SK-N-SH treated with all-trans-retinoic acid at 6 μM for 48 hours (cell line): Measurements from ENCODE around the gene OR10D3.
"Not testable (repeated sequence)": the region's sequence is repeated elsewhere in the genome, so short reads cannot be mapped to it uniquely, and the experiment has no call there.

ENCODE experiments used
- ATAC-seq: fragments of 200-7000 bp; cut with Tn5 transposase; 3 replicates; pipeline ENCODE4 v1.9.1; 2020; ENCODE audit warnings: mild to moderate bottlenecking, moderate library complexity
- ARNTL ChIP-seq: fragments of 450-650 bp; formaldehyde crosslinking; IDR thresholded peaks from 2 replicates; pipeline ENCODE4 v1.5.0; 2020; ENCODE audit warnings: low read depth, mild to moderate bottlenecking, moderate library complexity, borderline replicate concordance
- BACH2 ChIP-seq: fragments of 250-450 bp; sonication (Bioruptor Pico); IDR thresholded peaks from 2 replicates; pipeline ENCODE4 v1.9.0; 2021; ENCODE audit warnings: mild to moderate bottlenecking, borderline replicate concordance
- ESRRG ChIP-seq: fragments of 250-450 bp; sonication (Bioruptor Pico); IDR thresholded peaks from 2 replicates; pipeline ENCODE4 v1.6.1; 2021; ENCODE audit warnings: mild to moderate bottlenecking
- GLIS3 ChIP-seq: fragments of 250-450 bp; sonication (Bioruptor Pico); IDR thresholded peaks from 2 replicates; pipeline ENCODE4 v1.5.0; 2020; ENCODE audit warnings: mild to moderate bottlenecking, moderate library complexity
- ISL1 ChIP-seq: fragments of 250-450 bp; sonication (Bioruptor Pico); IDR thresholded peaks from 2 replicates; pipeline ENCODE4 v2.1.2; 2022; ENCODE audit warnings: mild to moderate bottlenecking, moderate library complexity
- OSR1 ChIP-seq: fragments of 250-450 bp; sonication (Bioruptor Pico); IDR thresholded peaks from 2 replicates; pipeline ENCODE4 v1.8.0; 2022; ENCODE audit warnings: moderate library complexity, mild to moderate bottlenecking, inconsistent platforms
- PPARA ChIP-seq: fragments of 250-450 bp; sonication (Bioruptor Pico); IDR thresholded peaks from 2 replicates; pipeline ENCODE4 v1.5.0; 2020; ENCODE audit warnings: mild to moderate bottlenecking, borderline replicate concordance
- RARB ChIP-seq: fragments of 250-450 bp; sonication (Bioruptor Pico); IDR thresholded peaks from 2 replicates; pipeline ENCODE4 v1.8.0; 2021; ENCODE audit warnings: mild to moderate bottlenecking, moderate library complexity
- TCF4 ChIP-seq: fragments of 250-450 bp; sonication (Bioruptor Pico); IDR thresholded peaks from 2 replicates; pipeline ENCODE4 v1.8.0; 2021; ENCODE audit warnings: mild to moderate bottlenecking, moderate library complexity, borderline replicate concordance
- TOX ChIP-seq: fragments of 250-450 bp; sonication (Bioruptor Pico); IDR thresholded peaks from 2 replicates; pipeline ENCODE4 v1.8.0; 2021; ENCODE audit warnings: mild to moderate bottlenecking, moderate library complexity, borderline replicate concordance
- ZC3H10 ChIP-seq: fragments of 250-450 bp; sonication (Bioruptor Pico); IDR thresholded peaks from 2 replicates; pipeline ENCODE4 v1.5.1; 2021; ENCODE audit warnings: mild to moderate bottlenecking, moderate library complexity
- ZFP3 ChIP-seq: fragments of 250-450 bp; sonication (Bioruptor Pico); IDR thresholded peaks from 2 replicates; pipeline ENCODE4 v1.5.0; 2020; ENCODE audit warnings: mild to moderate bottlenecking, moderate library complexity
- ZFP30 ChIP-seq: fragments of 450-650 bp; formaldehyde crosslinking; IDR thresholded peaks from 2 replicates; pipeline ENCODE4 v1.5.0; 2022; ENCODE audit warnings: mild to moderate bottlenecking, moderate library complexity
- ZNF565 ChIP-seq: fragments of 450-650 bp; formaldehyde crosslinking; conservative IDR thresholded peaks from 2 replicates; pipeline ENCODE4 v1.5.0; 2020; ENCODE audit warnings: low read depth, mild to moderate bottlenecking, moderate library complexity
- ZNF70 ChIP-seq: fragments of 450-650 bp; formaldehyde crosslinking; IDR thresholded peaks from 2 replicates; pipeline ENCODE4 v1.5.0; 2020; ENCODE audit warnings: mild to moderate bottlenecking, moderate library complexity
- ZNF8 ChIP-seq: fragments of 450-650 bp; formaldehyde crosslinking; IDR thresholded peaks from 2 replicates; pipeline ENCODE4 v1.5.0; 2020; ENCODE audit warnings: mild to moderate bottlenecking, moderate library complexity
- TF ChIP-seq, protein P1 (sequence below): fragments of 250-450 bp; sonication (Bioruptor Pico); IDR thresholded peaks from 2 replicates; pipeline ENCODE4 v1.8.0; 2020; ENCODE audit warnings: mild to moderate bottlenecking, moderate library complexity, borderline replicate concordance
- TF ChIP-seq, protein P2 (sequence below): fragments of 250-450 bp; sonication (Bioruptor Pico); IDR thresholded peaks from 2 replicates; pipeline ENCODE4 v1.5.1; 2020; ENCODE audit warnings: low read depth, mild to moderate bottlenecking, moderate library complexity
- TF ChIP-seq, protein P3 (sequence below): fragments of 250-450 bp; sonication (Bioruptor Pico); IDR thresholded peaks from 2 replicates; pipeline ENCODE4 v1.8.0; 2021; ENCODE audit warnings: low read depth, mild to moderate bottlenecking, moderate library complexity, borderline replicate concordance
- TF ChIP-seq, protein P4 (sequence below): fragments of 250-450 bp; sonication (Bioruptor Pico); IDR thresholded peaks from 2 replicates; pipeline ENCODE4 v1.5.0; 2020; ENCODE audit warnings: mild to moderate bottlenecking, moderate library complexity

The OR10D3 gene

DNA sequence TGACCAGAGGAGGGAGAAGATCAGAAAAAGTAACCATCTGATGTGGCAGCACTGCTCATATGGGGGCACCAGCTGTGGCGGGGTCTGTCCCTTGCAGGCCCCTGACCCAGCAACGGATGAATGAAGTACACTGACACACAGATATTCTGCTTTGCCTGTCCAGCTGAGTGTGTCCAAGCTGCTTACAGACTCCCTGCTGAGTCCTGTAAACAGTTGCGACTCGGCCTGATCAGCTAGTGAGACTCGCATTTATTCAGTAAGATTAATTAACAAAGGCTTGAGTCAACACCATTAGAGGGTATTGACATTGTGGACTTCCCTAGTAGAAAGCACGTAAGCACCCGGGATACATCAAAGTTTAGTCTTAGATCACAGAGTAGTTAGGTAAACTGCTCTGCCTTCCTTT lies 15.3 kb upstream of the OR10D3 start:
- TF ChIP-seq, protein P1, sequence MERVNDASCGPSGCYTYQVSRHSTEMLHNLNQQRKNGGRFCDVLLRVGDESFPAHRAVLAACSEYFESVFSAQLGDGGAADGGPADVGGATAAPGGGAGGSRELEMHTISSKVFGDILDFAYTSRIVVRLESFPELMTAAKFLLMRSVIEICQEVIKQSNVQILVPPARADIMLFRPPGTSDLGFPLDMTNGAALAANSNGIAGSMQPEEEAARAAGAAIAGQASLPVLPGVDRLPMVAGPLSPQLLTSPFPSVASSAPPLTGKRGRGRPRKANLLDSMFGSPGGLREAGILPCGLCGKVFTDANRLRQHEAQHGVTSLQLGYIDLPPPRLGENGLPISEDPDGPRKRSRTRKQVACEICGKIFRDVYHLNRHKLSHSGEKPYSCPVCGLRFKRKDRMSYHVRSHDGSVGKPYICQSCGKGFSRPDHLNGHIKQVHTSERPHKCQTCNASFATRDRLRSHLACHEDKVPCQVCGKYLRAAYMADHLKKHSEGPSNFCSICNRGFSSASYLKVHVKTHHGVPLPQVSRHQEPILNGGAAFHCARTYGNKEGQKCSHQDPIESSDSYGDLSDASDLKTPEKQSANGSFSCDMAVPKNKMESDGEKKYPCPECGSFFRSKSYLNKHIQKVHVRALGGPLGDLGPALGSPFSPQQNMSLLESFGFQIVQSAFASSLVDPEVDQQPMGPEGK, result no peak
- no peak for TF ChIP-seq ZFP30
- no peak for TF ChIP-seq ISL1 (CRISPR knock-in tag)
- TF ChIP-seq, all 23 proteins: peak for 0
- ATAC-seq, result no peak

DNA sequence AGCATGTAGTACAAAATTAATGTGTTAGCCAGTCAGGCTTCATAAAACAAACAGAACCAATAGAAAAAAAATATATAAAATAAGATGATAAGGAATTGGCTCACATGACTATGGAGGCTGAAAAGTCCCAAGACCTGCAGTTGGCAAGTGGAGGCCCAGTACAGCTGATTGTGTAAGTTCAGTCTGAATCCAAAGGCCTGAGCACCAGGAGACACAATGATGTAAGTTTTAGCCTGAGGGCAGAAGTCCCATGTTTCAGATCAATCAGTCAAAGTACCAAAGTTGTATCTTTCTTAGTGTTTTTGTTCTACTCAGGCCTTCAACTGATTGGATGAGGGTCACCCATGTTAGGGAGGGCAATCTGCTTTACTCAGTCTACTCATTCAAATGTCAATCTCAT lies 14.3 kb upstream of the OR10D3 start:
- TF ChIP-seq ZFP30 (no peak), TCF4 (no peak), ZNF70 (CRISPR knock-in tag) (no peak), ESRRG (no peak)
- TF ChIP-seq, protein P2, sequence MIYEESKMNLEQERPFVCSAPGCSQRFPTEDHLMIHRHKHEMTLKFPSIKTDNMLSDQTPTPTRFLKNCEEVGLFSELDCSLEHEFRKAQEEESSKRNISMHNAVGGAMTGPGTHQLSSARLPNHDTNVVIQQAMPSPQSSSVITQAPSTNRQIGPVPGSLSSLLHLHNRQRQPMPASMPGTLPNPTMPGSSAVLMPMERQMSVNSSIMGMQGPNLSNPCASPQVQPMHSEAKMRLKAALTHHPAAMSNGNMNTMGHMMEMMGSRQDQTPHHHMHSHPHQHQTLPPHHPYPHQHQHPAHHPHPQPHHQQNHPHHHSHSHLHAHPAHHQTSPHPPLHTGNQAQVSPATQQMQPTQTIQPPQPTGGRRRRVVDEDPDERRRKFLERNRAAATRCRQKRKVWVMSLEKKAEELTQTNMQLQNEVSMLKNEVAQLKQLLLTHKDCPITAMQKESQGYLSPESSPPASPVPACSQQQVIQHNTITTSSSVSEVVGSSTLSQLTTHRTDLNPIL (CRISPR knock-in tag), result no peak
- TF ChIP-seq, protein P3, sequence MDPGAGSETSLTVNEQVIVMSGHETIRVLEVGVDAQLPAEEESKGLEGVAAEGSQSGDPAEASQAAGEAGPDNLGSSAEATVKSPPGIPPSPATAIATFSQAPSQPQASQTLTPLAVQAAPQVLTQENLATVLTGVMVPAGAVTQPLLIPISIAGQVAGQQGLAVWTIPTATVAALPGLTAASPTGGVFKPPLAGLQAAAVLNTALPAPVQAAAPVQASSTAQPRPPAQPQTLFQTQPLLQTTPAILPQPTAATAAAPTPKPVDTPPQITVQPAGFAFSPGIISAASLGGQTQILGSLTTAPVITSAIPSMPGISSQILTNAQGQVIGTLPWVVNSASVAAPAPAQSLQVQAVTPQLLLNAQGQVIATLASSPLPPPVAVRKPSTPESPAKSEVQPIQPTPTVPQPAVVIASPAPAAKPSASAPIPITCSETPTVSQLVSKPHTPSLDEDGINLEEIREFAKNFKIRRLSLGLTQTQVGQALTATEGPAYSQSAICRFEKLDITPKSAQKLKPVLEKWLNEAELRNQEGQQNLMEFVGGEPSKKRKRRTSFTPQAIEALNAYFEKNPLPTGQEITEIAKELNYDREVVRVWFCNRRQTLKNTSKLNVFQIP (CRISPR knock-in tag), result no peak
- no peak for ATAC-seq

DNA sequence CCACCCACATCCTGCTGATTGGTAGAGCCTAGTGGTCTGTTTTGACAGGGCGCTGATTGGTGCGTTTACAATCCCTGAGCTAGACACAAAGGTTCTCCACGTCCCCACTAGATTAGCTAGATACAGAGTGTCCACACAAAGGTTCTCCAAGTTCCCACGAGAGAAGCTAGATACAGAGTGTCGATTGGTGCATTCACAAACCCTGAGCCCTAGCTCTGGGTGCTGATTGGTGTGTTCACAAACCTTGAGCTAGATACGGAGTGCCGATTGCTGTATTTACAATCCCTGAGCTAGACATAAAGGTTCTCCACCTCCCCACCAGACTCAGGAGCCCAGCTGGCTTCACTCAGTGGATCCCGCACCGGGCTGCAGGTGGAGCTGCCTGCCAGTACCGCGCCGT lies 12.8 kb upstream of the OR10D3 start:
- ATAC-seq, result not testable (repeated sequence)

DNA sequence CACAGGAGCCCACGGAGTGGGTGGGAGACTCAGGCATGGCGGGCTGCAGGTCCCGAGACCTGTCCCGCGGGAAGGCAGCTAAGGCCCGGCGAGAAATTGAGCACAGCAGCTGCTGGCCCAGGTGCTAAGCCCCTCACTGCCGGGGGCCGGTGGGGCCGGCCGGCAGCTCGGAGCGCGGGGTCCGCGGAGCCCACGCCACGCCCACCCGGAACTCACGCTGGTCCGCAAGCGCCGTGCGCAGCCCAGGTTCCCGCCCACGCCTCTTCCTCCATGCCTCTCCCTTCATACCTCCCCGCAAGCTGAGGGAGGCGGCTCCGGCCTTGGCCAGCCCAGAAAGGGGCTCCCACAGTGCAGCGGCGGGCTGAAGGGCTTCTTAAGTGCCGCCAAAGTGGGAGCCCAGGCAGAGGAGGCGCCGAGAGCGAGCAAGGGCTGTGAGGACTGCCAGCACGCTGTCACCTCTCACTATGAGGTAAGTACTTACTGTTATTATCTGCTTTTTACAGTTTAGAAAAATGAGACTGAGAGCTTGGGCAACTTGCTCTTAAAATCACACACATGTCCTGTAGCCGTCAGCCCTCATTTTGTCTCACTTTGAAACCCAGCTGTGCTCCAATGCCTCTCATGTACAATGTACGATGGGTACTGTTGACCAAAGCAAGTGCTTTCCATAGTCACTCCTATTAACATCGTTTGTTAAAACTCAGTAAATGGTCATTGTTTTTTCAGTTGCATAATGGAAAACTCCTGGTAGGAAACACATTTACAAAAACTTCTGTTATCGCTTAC lies 12.2 kb upstream of the OR10D3 start:
- no peak for TF ChIP-seq ZFP3
- TF ChIP-seq, protein P2 (CRISPR knock-in tag), result no peak
- no peak for TF ChIP-seq ZNF70 (CRISPR knock-in tag)
- TF ChIP-seq ESRRG, result no peak
- TF ChIP-seq, protein P3 (CRISPR knock-in tag), result no peak
- TF ChIP-seq, protein P4, sequence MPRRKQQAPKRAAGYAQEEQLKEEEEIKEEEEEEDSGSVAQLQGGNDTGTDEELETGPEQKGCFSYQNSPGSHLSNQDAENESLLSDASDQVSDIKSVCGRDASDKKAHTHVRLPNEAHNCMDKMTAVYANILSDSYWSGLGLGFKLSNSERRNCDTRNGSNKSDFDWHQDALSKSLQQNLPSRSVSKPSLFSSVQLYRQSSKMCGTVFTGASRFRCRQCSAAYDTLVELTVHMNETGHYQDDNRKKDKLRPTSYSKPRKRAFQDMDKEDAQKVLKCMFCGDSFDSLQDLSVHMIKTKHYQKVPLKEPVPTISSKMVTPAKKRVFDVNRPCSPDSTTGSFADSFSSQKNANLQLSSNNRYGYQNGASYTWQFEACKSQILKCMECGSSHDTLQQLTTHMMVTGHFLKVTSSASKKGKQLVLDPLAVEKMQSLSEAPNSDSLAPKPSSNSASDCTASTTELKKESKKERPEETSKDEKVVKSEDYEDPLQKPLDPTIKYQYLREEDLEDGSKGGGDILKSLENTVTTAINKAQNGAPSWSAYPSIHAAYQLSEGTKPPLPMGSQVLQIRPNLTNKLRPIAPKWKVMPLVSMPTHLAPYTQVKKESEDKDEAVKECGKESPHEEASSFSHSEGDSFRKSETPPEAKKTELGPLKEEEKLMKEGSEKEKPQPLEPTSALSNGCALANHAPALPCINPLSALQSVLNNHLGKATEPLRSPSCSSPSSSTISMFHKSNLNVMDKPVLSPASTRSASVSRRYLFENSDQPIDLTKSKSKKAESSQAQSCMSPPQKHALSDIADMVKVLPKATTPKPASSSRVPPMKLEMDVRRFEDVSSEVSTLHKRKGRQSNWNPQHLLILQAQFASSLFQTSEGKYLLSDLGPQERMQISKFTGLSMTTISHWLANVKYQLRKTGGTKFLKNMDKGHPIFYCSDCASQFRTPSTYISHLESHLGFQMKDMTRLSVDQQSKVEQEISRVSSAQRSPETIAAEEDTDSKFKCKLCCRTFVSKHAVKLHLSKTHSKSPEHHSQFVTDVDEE, result no peak
- no peak for TF ChIP-seq GLIS3 (CRISPR knock-in tag)
- no peak for TF ChIP-seq ARNTL
- no peak for TF ChIP-seq ZNF565 (CRISPR knock-in tag)
- TF ChIP-seq ZC3H10 (CRISPR knock-in tag), result no peak
- TF ChIP-seq TCF4, result no peak
- no peak for TF ChIP-seq ZNF8
- no peak for TF ChIP-seq BACH2
- TF ChIP-seq, protein P1, result no peak
- TF ChIP-seq PPARA, result no peak
- no peak for TF ChIP-seq ZFP30
- no peak for TF ChIP-seq RARB (CRISPR knock-in tag)
- no peak for TF ChIP-seq OSR1
- TF ChIP-seq TOX (CRISPR knock-in tag), result no peak
- TF ChIP-seq ISL1 (CRISPR knock-in tag), result no peak
- no peak for ATAC-seq
